Astrocyte of the spinal cord (primary cell): ENCODE measurements around the gene SLFN14.
A peak's percentile ranks its signal among the peaks of the same experiment; 100 is the strongest.
"Not testable (repeated sequence)": the region's sequence is repeated elsewhere in the genome, so short reads cannot be mapped to it uniquely, and the experiment has no call there.

Experiments used
- DNase-seq: peaks from one replicate; pipeline ENCODE4 v3.0.0; 2011; ENCODE audit warnings: low read depth, low spot score
- H3K4me3 ChIP-seq: 2 replicates; pipeline ENCODE4 v1.5.1; 2011; ENCODE audit warnings: low read depth, mild to moderate bottlenecking, low read length, moderate library complexity
- in situ Hi-C: cut with HindIII; loops from 2 replicates; pipeline ENCODE4 v1.10.0; 2017; ENCODE audit warnings: low sequenced_read_pairs
- TF ChIP-seq, protein P1 (sequence below): IDR thresholded peaks from 2 replicates; pipeline ENCODE4 v1.5.1; 2012; ENCODE audit warnings: low read depth, mild to moderate bottlenecking, low read length, inconsistent platforms

Gene SLFN14

GRCh38 chr17:35566968-35567367 lies 6.3 kb upstream of the SLFN14 start:
- DNase-seq = no peak
- in situ Hi-C loops = no loop called here
- no peak overlapping the region for H3K4me3 ChIP-seq
- TF ChIP-seq, protein P1, sequence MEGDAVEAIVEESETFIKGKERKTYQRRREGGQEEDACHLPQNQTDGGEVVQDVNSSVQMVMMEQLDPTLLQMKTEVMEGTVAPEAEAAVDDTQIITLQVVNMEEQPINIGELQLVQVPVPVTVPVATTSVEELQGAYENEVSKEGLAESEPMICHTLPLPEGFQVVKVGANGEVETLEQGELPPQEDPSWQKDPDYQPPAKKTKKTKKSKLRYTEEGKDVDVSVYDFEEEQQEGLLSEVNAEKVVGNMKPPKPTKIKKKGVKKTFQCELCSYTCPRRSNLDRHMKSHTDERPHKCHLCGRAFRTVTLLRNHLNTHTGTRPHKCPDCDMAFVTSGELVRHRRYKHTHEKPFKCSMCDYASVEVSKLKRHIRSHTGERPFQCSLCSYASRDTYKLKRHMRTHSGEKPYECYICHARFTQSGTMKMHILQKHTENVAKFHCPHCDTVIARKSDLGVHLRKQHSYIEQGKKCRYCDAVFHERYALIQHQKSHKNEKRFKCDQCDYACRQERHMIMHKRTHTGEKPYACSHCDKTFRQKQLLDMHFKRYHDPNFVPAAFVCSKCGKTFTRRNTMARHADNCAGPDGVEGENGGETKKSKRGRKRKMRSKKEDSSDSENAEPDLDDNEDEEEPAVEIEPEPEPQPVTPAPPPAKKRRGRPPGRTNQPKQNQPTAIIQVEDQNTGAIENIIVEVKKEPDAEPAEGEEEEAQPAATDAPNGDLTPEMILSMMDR = no peak

GRCh38 chr17:35563181-35563580 lies 2.6 kb upstream of the SLFN14 start:
- in situ Hi-C loops, H3K4me3 ChIP-seq, DNase-seq: not testable (repeated sequence)

GRCh38 chr17:35559495-35560210 lies 966 bp downstream of the SLFN14 start:
- H3K4me3 ChIP-seq = no peak overlapping the region
- no peak for DNase-seq
- TF ChIP-seq, protein P1 = no peak
- in situ Hi-C loops = no loop called here

DNA sequence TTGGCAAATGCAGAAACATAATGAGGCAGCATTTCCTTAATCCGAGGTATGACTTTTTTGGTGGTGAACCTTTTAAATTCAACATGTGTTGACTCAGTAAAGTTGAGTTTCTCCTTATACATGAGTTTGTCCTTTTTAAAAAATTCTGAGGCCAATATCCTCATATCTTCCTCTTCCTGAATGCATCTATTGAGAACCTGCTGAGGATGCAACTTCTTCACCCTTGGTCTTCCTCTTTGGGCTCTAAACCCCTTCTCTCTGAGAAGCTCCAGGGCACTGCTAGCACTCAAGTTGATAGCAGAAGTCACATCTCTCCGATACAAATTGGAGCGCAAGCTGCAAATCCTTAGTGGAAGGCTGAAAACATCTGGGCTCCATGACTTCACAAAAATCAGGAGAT lies 3.3 kb downstream of the SLFN14 start:
- in situ Hi-C loops = no loop called here
- DNase-seq = no peak

GRCh38 chr17:35555691-35556090 lies 4.9 kb downstream of the SLFN14 start:
- TF ChIP-seq, protein P1 = peak; percentile 12
- in situ Hi-C loops = no loop called here
- DNase-seq = no peak
- no peak overlapping the region for H3K4me3 ChIP-seq

More for the DNA sequence above, 3.3 kb downstream of the SLFN14 start:
- TF ChIP-seq, protein P1 = no peak
- no peak overlapping the region for H3K4me3 ChIP-seq

DNA sequence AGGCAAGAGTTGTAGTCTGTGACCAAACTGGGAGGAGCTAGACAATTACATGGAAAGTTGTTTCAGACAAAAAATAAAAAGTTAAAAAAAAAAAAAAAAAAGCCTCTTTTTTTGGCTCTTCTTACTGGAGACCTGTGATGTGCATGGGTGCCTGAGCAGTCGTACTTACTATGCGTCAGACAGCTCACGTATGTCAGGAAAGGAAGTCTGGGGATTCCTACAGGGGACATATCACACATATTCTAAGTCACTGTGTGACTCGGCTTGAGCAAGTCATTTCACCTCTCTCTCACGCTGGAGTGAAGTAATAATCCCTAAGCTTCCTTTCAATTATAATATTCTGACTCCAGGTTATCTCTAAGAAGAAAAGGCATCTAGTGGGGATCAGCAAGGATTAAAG lies 6.0 kb downstream of the SLFN14 start:
- TF ChIP-seq, protein P1 = no peak
- in situ Hi-C loops = no loop called here
- no peak for DNase-seq
- no peak overlapping the region for H3K4me3 ChIP-seq

DNA sequence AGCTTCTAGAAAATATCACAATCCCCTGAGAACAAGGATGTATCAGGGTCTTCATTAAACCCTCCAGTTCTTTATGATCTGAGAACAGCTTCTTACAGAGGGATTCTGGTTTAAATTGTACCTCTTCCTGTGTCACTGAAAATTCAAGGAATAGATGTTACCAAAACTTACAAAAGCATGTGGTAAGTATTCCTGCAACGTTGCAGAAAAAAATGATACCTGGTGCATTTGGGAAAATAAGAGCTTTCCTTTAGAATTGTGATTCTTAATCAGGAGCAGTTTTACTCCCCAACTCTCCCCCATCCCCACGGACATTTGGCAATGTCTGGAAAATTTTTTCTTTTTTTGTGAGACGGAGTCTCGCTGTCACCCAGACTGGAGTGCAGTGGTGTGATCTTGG lies 7.3 kb downstream of the SLFN14 start:
- in situ Hi-C loops = no loop called here
- TF ChIP-seq, protein P1 = no peak
- no peak overlapping the region for H3K4me3 ChIP-seq
- DNase-seq = no peak
